HG03520 (cell line): ENCODE data around the gene FABP3.

Source experiments
- ATAC-seq: cut with Tn5 transposase; IDR thresholded peaks from one replicate; pipeline ENCODE4 v1.9.1; 2021; ENCODE audit warnings: mild to moderate bottlenecking, moderate library complexity; ENCODE audit not compliant: unreplicated experiment

FABP3 gene

DNA sequence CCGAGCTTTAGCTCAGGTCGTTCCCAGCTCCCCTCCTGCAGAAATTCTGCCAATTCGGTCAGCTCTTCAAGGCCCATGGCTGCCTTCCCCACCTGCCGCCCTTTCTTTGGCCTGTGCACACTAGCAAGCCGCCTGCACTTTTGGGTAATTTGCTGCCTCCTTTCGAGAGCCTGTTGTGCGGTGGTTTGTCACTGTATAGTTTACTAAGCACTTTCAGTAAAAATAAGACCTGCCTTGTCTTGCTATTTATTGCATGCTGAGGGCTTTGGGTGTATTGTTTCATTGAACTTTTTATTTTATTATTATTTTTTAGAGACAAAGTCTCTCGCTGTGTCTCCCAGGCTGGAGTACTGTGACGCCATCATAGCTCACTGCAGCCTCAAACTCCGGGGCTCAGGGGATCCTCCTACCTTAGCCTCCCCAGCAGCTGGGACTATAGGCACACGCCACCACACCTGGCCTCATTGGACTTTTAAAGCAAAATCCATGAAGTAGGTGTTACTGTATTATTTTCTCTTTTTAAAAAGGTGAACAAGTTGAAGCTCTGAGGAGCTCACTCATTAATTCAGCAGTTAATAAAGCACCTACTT is 1.1 kb upstream of the FABP3 start:
- no peak for ATAC-seq

DNA sequence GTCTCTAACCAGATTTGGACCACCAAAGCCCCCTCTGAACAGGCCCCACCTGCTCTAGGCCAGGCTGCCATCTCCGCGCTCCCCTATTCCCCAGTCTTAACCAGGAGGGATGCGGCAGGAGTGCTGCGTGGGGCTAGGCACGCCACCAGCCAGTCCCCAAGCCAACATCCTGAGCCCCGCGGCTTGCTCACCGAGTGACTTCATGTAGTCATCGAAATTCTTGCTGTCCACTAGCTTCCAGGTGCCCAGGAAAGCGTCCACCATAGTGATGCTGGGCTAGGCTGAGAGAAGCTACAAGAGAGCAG is 173 bp downstream of the FABP3 start:
- no peak for ATAC-seq

DNA sequence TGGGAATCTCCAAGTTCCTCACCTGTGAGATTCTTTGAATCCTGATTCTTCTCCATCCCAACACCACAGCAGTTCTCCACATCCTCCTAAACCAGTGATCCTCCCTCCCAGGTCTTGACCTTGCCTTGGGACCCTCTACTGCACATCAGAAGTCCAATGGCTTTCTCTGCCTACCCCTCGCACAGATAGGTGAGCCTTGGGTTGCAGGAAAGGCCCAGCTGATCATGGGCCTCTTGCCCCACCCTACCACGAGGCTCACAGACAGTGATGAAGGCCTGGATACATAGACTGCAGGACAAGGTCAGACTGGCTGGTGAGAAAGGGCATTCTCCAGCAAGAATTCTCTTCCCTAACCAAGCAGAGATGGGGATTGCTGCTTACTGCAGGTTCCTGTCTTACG is 825 bp downstream of the FABP3 start:
- ATAC-seq: no peak

DNA sequence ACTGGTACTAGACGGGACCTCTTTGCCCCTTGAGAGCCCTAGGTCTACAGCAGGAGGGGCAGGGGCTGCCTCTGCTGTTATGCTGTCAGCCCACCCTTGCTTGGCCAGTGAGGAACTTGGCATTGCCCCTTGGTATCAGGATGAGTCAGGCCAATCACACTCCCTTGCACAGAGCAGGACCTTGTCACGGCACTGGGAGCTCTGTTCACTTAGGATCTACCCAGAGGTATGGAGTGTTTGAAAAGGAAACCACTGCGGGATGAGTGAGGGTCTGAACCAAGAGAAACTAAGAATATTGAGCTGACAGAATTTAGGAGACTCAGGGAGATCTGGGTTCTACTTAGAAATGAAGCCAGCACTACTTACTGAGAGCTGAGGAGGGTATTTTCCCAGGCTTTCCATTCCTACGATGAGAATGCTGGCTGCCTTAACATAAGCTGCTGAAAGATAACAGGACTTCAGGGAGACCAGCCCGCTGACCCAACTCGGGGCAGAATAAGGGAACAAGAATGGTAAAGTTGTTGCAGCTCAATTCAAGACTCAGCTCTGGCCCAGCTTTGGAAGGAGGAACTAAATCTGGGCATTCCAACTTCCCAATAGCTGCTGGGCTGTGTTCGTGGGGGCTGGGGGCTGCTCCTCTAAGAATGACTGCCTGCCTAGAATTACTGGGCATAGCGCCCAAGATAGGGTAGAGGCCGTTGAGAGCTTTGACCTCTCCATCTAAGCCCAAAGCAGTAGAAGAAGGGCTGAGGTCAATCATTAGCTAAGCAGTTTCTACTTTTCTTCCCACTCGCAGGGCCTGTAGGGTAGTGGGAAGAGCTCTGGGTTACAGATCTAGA is 1.5 kb downstream of the FABP3 start:
- no peak for ATAC-seq

DNA sequence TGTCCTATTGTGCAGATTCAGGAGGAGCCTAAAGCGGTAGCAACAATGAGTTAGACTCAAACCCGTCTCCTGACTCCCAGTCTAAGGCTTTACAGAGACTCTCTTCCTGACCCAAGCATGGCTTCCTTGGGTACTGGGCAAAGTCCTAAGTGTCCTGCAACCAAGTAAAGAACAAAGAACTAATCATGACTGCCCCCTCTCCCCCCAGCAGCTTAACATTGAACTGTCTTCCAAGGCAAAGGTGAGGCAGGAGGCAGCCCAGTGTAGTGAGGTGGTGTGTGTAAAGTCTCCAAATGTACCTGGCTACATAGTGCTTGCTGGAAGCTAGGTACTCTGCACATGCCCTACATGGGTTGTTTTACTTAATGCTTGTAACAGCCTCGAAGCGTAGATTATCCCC is 2.3 kb downstream of the FABP3 start:
- no peak for ATAC-seq

DNA sequence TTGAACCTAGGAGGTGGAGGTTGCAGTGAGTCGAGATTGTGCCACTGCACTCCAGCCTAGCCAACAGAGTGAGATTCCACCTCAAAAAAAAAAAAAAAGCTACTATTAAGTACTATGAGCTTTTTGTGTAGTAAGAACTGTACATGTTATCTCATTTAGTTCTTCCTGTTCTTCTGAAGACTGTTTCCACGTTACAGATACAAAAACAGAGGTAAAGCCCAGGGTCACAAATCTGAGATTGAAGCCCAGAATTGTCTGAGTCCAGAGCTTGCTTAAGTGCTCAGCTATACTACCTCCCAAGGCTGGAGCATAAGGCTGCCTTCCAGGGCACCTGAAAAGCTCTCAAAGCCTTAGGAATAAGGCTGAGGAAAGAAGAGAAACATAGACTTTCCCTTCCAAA is 2.9 kb downstream of the FABP3 start:
- no peak for ATAC-seq

DNA sequence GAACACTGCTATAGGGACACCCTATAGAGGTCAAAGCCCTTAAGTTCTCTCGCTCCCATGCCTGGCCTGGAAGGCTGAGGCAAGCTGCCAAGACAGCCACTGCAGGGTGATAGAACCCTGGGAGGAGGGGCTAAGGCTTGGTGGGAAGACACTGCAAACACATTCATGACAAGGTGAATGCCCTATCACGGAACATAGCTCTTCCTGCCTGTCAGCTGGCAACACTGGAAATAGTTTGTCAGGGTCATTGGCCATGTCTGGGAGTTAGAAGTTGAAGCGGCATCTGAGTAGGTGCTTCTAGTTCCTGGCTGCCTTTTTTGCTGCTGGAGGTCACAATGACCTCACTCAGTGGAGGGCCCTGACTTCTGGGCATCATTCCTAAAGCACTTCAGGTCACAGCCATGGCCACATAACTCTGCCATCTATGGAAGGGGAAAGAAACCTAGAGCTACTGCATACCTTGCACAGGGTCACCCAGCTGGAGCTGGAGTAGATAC is 4.2 kb downstream of the FABP3 start:
- ATAC-seq: no peak

DNA sequence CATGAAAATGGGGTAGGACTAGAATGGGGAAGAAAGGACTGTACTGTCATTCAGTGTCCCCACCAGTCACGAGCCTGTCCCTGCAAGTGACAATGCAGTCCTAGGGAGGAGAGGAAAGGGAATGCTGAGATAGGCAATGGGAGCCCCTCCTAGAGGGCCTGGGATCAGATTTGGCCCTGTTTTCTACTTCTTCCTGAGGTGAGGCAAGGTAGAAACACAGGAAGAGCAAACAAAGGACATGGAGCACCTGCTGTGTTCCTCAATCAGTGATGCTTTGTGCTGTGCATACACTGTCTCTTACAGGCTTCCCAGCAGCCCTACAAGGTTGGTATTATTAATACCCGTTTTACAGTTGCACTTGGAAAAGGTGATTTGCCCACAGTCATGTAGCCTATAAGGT is 6.1 kb downstream of the FABP3 start:
- ATAC-seq: no peak

DNA sequence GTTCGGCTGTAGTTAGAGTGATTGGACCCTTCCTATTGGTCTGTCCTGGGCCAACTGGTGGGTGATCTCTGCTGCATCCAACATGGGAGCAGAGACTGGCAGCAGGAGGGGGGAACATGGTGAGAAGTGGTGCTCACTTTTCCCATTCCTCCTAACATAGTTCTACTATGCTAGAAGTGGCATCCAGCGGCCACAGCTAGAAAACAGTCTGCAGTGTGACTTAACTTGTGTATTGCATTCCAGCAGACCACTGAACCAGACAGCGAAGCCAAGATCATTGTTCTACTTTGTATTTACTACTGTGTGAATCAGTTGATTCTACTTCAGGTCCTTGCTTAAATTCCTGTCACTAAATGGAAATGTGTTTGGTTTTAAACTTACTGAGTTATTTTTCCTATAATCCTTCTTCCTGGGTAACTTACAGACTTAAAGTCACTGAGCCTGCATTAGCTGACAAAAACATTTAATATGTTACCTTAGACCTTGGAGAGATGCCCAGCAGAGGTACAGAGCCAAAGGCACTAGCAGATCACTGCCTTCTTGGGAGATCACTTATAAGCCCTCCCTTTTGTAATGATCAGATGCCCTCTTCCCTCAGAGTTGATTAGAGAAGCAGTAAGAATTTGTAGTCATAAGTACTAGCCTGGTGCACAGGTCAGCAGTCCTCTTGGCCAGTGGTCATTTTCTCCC is 8.2 kb downstream of the FABP3 start:
- no peak for ATAC-seq

DNA sequence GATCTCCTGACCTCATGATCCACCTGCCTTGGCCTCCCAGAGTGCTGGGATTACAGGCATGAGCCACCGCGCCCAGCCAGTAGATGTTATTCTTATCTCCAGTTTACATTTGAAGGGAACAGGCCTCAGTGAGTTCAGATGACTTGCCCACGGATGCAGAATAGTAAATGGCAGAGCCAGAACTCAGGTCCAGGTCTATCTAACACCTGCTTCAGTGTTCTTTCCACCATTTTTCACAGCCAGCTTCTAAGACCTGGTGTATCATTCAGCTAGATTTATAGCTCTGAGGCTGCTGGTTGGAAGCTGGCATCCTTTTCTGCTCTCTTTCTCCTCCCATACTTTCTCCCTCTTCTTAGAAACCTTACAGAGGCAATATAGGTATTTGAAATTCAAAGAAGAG is 10.8 kb downstream of the FABP3 start:
- no peak for ATAC-seq

DNA sequence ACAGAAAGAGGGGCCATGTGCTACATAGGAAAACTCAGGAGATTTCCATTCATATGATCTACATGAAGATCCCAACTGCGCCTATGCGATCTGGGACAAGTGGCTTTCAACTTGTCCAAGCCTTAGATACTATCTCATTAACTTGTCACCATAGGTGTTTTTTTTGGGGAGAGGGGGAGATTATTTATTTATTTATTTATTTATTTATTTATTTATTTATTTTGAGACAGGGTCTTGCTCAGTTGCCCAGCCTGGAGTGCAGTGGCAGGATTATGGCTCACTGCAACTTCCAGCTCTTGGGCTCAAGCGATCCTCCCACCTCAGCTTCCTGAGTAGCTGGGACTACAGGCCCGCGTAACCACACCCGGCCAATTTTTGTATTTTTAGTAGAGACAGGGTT is 11.3 kb downstream of the FABP3 start:
- no peak for ATAC-seq

DNA sequence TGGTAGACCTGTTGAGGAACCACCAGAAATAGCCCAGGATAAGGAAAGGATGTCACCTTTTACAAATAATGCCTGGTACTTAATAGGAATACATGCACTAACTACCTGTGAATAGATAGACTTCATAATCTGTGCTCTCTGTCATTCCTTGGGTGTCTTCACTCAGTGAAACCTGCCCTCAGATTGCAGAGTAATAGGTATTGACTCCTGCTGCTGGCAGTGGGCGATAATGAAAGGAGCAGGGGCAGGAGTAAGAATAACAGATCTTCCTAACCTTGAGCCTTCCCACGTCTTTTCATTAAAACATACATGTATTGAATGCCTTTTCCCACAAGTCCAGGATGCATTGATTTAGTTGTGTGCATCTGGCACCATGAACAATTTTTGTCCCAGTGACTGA is 16.4 kb downstream of the FABP3 start:
- ATAC-seq: no peak

DNA sequence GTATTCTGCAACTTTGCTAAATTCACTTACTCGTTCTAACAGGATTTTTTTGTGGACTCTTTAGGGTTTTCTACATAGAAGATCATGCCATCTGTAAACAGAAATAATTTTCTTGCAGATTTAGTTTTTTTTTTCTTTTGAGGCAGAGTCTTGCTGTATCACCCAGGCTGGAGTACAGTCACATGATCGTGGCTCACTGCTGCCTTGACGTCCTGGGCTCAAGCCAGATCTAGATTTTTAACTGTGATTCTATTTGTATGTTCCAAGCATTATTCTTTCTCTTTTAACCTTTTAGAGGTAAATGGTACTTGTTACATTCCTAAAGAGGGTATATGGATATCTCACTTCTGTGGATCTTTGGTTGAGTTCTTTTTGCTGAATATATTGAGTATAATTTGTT is 18.6 kb downstream of the FABP3 start:
- no peak for ATAC-seq

DNA sequence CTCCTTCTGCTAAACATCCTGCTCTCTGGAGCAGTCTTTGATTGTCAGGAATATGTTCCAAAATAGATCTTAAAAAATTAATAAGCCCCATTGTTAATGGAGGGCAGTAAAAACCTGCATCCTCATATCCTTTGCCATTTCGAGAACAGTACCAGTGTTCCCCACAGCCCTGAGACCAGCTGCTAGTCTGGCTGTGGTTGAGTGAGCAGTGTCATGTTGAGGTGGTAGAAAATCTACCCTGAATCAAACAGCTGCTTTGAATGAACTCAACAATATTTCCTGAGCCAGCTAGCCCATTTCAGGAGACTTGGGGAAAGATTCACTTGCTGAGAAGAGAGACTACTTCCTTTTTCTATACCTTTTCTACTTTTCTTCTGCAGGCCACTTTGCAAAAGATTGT is 24.4 kb downstream of the FABP3 start:
- ATAC-seq: no peak

DNA sequence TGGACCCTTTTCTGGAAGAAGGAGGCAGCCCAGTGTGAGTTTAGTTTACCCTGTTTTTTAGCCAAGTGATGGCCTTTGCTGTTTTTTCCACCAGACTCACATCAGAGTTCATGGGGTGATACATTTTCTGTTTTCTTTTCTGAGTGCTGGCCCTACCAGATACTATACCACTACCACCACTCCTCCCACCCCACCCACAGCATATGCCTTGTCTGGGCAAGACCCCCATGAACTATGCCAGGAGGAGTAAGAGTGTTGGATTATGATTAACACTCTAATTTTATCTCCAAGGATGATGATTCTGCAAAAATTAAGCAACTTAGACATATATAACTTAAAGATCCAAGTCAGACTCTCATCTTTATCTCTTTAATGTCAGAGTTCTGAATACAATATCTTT is 26.1 kb downstream of the FABP3 start:
- no peak for ATAC-seq

DNA sequence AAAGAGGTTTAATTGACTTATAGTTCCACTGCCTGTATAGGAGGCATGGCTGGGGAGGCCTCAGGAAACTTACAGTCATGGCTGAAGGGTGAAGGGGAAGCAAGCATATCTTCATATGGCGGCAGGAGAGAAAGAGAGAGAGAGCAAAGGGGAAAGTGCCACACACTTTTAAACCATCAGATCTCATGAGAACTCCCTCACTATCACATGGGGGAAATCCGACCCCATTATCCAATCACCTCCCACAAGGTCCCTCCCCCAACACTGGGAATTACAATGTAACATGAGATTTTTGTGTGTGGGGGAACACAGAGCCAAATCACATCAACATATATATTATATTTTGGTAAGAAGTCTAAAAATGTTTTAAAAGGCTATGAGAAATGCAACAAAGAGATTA is 27.2 kb downstream of the FABP3 start:
- ATAC-seq: no peak

DNA sequence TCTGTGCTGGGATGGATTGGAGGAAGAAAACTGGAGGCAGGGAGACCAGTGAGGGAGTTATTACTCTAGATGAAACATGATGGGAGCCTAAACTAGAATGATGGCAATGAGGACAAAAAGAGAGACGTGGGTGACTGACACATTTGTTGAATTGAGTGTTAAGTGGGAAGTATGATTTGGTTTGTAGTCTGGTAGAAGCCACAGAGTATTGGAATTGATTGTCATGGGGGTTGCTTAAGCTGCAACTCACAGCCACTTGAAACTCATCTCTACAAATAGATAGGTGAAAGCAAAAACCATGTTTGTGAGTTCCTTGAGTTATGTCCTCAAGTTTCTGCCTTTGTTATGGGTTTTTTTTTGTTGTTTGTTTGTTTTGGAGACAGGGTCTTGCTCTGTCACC is 28.4 kb downstream of the FABP3 start:
- ATAC-seq: no peak

DNA sequence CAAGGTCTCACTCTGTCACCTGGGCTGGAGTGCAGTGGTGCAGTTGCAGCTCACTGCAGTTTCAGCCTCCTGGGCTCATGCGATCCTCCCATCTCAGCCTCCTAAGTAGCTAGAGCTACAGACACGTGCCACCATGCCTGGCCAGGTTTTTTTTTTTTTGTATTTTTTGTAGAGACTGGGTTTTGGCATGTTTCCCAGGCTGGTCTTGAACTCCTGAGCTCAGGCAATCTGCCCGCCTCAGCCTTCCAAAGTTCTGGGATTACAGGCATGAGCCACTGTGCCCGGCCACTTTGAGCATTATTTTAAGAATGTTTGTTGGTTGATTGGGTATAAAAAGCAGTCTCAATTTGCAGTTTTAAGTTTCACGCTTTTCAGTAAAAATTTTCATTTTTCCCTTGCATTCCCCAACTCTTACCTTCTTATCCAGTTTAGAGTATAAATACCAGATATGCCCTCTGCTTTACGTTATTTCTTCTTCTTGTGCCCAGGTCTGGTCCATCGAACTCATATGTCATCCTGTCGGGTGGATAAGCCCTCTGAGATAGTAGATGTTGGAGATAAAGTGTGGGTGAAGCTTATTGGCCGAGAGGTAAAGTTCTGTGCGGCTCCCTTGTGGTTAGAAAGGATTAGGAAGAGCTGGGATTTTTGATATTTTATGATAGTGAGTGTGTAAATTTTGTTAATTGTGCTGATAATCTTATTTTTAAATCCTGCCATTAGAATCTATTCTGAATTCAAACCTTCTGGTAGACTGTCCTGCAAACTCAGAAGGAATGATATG is 36.0 kb downstream of the FABP3 start:
- ATAC-seq: no peak

DNA sequence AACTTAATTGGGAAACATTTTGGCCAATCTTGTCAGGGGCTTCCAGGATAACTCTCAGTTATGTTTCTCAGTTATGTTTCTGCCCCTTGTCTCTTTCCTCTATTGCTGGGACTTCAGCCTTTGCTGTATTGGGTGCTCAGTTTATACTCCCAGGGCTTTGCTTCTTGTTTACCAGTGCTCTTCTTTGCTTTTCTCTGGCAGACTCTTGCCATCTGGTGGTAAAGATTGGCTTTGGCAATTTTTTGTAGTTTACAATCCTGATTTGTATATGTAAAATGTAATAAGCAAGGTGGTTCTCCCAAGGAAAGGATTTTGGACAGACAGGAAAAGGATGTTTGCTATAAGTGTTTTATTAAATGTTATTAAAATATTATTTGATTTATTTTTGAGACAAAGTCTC is 37.9 kb downstream of the FABP3 start:
- no peak for ATAC-seq

DNA sequence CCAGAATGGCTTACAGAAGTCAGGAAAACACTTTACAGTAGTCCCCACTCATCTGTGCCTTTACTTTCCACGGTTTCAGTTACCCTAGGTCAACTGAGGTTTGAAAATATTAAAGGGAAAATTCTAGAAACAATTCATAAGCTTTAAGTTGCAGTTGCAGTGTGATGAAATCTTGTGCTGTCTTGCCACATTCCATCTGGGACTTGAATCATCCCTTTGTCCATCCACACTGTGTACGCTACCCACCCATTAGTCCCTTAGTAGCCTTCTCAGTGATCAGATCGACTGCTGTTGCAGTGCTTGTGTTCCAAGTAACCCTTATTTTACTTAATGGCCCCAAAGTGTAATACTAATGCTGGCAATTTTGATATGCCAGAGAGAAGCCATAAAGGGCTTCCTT is 45.5 kb downstream of the FABP3 start:
- no peak for ATAC-seq

DNA sequence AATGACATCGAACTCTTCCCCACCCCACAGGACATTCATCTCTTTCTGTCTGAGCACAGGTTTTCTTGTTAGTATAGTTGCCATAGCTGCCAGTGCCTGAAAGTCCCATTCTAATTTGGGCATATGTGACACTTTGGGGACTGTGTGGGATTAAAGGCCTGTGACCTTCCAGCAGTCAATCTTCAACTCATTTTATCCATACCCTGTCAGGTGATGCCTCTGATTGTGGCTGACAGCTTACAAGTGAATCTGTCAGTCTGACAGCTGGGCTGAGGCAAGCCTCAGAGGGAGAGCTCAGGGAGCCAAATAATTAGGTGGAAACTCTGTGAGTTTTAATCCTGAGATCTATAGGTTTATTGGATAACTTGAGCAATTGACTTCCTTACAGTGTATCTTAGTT is 46.4 kb downstream of the FABP3 start:
- ATAC-seq: no peak

DNA sequence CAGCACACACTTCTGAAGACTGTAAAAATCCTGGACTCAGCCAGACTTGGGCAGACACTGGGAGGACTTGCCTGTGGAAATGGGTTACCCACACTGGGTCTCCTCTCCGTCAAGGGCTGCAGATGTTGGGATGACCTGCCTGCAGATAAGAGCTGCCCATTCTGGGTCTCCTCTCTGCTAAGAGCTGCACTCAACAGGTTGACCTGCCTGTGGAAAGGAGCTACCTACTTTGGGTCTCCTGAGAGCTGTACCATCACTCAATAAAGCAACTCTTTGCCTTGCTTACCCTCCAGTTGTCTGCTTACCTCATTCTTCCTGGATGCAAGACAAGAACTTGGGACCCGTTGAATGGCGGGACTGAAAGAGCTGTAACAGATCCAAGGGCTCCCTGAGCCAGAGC is 47.9 kb downstream of the FABP3 start:
- ATAC-seq: no peak
